HCT116 (cell line): ENCODE measurements around the gene OR2AG2.
"Not testable (repeated sequence)": the region's sequence is repeated elsewhere in the genome, so short reads cannot be mapped to it uniquely, and the experiment has no call there.

ENCODE experiments used
- CBX3 ChIP-seq: IDR thresholded peaks from 2 replicates; pipeline ENCODE4 v1.6.1; 2012; ENCODE audit warnings: low read depth
- CTCF ChIP-seq, 3 experiments: fragments of 200-600 bp in 1 of 3; sonication (generic) in 1 of 3; IDR thresholded peaks in 2 of 3; conservative IDR thresholded peaks in 1 of 3; 2 replicates each; pipeline ENCODE4 v1.5.1; 2012 to 2017; ENCODE audit warnings: low read depth in 2 of 3, low read length in 2 of 3, antibody characterized with exemption in 1 of 3, borderline replicate concordance in 1 of 3, control low read depth in 1 of 3, mild to moderate bottlenecking in 1 of 3, mixed read lengths in 1 of 3, mixed run types in 1 of 3, moderate library complexity in 1 of 3; ENCODE audit not compliant: insufficient read depth in 1 of 3
- EZH2 ChIP-seq: fragments of 200-600 bp; sonication (generic); IDR thresholded peaks from 2 replicates; pipeline ENCODE4 v1.6.1; 2017; ENCODE audit warnings: antibody characterized with exemption, mixed run types
- FOSL1 ChIP-seq: IDR thresholded peaks from 2 replicates; pipeline ENCODE4 v1.6.1; 2012; ENCODE audit warnings: low read depth
- POLR2A ChIP-seq: IDR thresholded peaks from 2 replicates; pipeline ENCODE4 v1.7.0; 2011; ENCODE audit warnings: borderline replicate concordance; ENCODE audit not compliant: insufficient read depth, insufficient read length; ENCODE audit errors: extremely low read depth
- POLR2AphosphoS5 ChIP-seq: IDR thresholded peaks from 2 replicates; pipeline ENCODE4 v1.6.1; 2011; ENCODE audit warnings: mild to moderate bottlenecking, low read depth, low read length, moderate library complexity
- RAD21 ChIP-seq: IDR thresholded peaks from 2 replicates; pipeline ENCODE4 v1.6.1; 2012; ENCODE audit warnings: low read depth, mild to moderate bottlenecking
- REST ChIP-seq: IDR thresholded peaks from 2 replicates; pipeline ENCODE4 v1.6.1; 2012; ENCODE audit warnings: low read depth
- SIN3A ChIP-seq: IDR thresholded peaks from 2 replicates; pipeline ENCODE4 v1.6.1; 2012; ENCODE audit warnings: low read depth
- ZNF274 ChIP-seq: fragments of 200-500 bp; sonication (Bioruptor generic); IDR thresholded peaks from 2 replicates; pipeline ENCODE4 v1.6.1; 2014; ENCODE audit warnings: mild to moderate bottlenecking, low read depth, low read length, inconsistent platforms

- not testable (repeated sequence) for TF ChIP-seq ZNF274; CTCF (IDR thresholded peaks at IDR 0.05 in 2 of 3, conservative IDR thresholded peaks at IDR 0.05 in 1 of 3; ENCODE audit: borderline replicate concordance in 1 of 3, insufficient read depth in 1 of 3, low read depth in 2 of 3, low read length in 2 of 3); RAD21; REST; POLR2AphosphoS5; SIN3A; EZH2; FOSL1; CBX3; POLR2A
These were observed 29.3 kb upstream of the OR2AG2 start for GRCh38 chr11:6801075-6801474.
